OCI-LY7 (cell line): ENCODE measurements around the gene CRHR2. TPM values are rescaled to one million over a fixed set of nuclear protein-coding genes. Genes with fewer than 3 reads are reported as not detected.

Source experiments
- BruUV-seq: library from RNA; stranded (reverse); fragments of 400-500 nt; replicated peaks from 2 replicates; lab custom pipeline; 2021; lab: Mats Ljungman, UMichigan
- CTCF ChIA-PET: fragments of 300-600 bp; sonication (Branson Sonifier 250); formaldehyde crosslinking; loops from one replicate; lab custom pipeline; 2022; ENCODE audit warnings: antibody characterized with exemption; ENCODE audit not compliant: unreplicated experiment; lab: Charles Lee
- POLR2A ChIA-PET: fragments of 300-600 bp; sonication (Branson Sonifier 250); formaldehyde crosslinking; loops from one replicate; lab custom pipeline; 2022; ENCODE audit warnings: antibody characterized with exemption; lab: Charles Lee
- DNase-seq: peaks from one replicate; pipeline ENCODE4 v3.0.0-alpha.2; 2015; ENCODE audit warnings: low spot score
- H2AFZ ChIP-seq: fragments of 200-600 bp; sonication (generic), shearing (Covaris generic); 2 replicates; pipeline ENCODE4 v1.6.1; 2014; ENCODE audit warnings: mild to moderate bottlenecking, antibody characterized with exemption, low read length, moderate library complexity
- H3K27ac ChIP-seq: fragments of 200-600 bp; sonication (generic); 2 replicates; pipeline ENCODE4 v1.5.1; 2014; ENCODE audit warnings: mixed run types, low read depth, mild to moderate bottlenecking, moderate library complexity, low read length, inconsistent platforms; ENCODE audit not compliant: poor library complexity, severe bottlenecking
- H3K36me3 ChIP-seq: fragments of 200-600 bp; sonication (generic); 2 replicates; pipeline ENCODE4 v1.6.1; 2014; ENCODE audit warnings: mild to moderate bottlenecking, antibody characterized with exemption, low read length, moderate library complexity, mixed read lengths; ENCODE audit not compliant: insufficient read depth
- H3K4me1 ChIP-seq: fragments of 200-600 bp; sonication (generic); 2 replicates; pipeline ENCODE4 v1.5.1; 2014; ENCODE audit warnings: mild to moderate bottlenecking, low read length; ENCODE audit not compliant: insufficient read depth, poor library complexity, severe bottlenecking
- H3K4me2 ChIP-seq: fragments of 200-600 bp; sonication (generic); 2 replicates; pipeline ENCODE4 v1.6.1; 2014; ENCODE audit warnings: mild to moderate bottlenecking, low read length
- H3K4me3 ChIP-seq: fragments of 200-600 bp; sonication (generic); 2 replicates; pipeline ENCODE4 v1.5.1; 2014; ENCODE audit warnings: mild to moderate bottlenecking, low read depth, low read length; ENCODE audit not compliant: poor library complexity, severe bottlenecking
- H3K79me2 ChIP-seq: fragments of 200-600 bp; sonication (generic); 2 replicates; pipeline ENCODE4 v1.6.1; 2016; ENCODE audit warnings: low read depth, mild to moderate bottlenecking, low read length, moderate library complexity, mixed read lengths; ENCODE audit not compliant: insufficient read depth
- H3K9me2 ChIP-seq: fragments of 200-600 bp; sonication (generic); 2 replicates; pipeline ENCODE4 v1.6.1; 2016; ENCODE audit warnings: mild to moderate bottlenecking, low read length, mixed read lengths; ENCODE audit not compliant: insufficient read depth
- H3K9me3 ChIP-seq: fragments of 200-600 bp; sonication (generic); 2 replicates; pipeline ENCODE4 v1.6.1; 2014; ENCODE audit warnings: mild to moderate bottlenecking, mixed run types, low read length, mixed read lengths
- H4K20me1 ChIP-seq: fragments of 200-600 bp; sonication (generic); 2 replicates; pipeline ENCODE4 v1.6.1; 2014; ENCODE audit warnings: mild to moderate bottlenecking, antibody characterized with exemption, low read length, moderate library complexity, mixed read lengths; ENCODE audit not compliant: insufficient read depth
- CTCF ChIP-seq: fragments of 200-600 bp; sonication (generic); conservative IDR thresholded peaks from 2 replicates; pipeline ENCODE4 v1.5.1; 2014; ENCODE audit warnings: mild to moderate bottlenecking, antibody characterized with exemption, low read length, moderate library complexity, mixed read lengths
- EZH2phosphoT487 ChIP-seq: fragments of 200-600 bp; sonication (generic); IDR thresholded peaks from 2 replicates; pipeline ENCODE4 v1.6.1; 2018; ENCODE audit warnings: low read depth, borderline replicate concordance, mild to moderate bottlenecking, mixed run types, antibody characterized with exemption, low read length, moderate library complexity, mixed read lengths
- intact Hi-C: fragments of 100-400 bp; cut with micrococcal nuclease; formaldehyde crosslinking; loops from one replicate; pipeline ENCODE4 v1.10.0; 2022; ENCODE audit not compliant: unreplicated experiment
- total RNA-seq, 2 experiments: library from RNA; depleted of rRNA in 1 of 2; stranded (reverse); fragments of >200 nt in 1 of 2; shearing (Covaris generic) in 1 of 2; gene quantifications; 2 replicates each; pipeline ENCODE4 v1.2.3, GENCODE V29; 2014 to 2022

CRHR2 gene
- total RNA-seq, 2 experiments from 2014 or later = not detected

- ChIA-PET POLR2A (interaction anchor here (0.6 kb wide), 1 partner anchor 13 kb away, joined by 3 read pairs; no protein-coding TSS in a partner anchor), CTCF (no interaction called here)
- BruUV-seq = no TSS peak
- no peaks in the 10 kb centered on the region for H3K36me3 ChIP-seq
- H2AFZ ChIP-seq = no peak overlapping the region
- no peak for DNase-seq
- no peak overlapping the region for H3K4me3 ChIP-seq
- no peaks in the 10 kb centered on the region for H3K4me1 ChIP-seq
- no peaks in the 10 kb centered on the region for H4K20me1 ChIP-seq
- no peaks in the 10 kb centered on the region for H3K9me2 ChIP-seq
- H3K4me2 ChIP-seq = no peak overlapping the region
- H3K27ac ChIP-seq = no peak overlapping the region
- TF ChIP-seq EZH2phosphoT487 (no peak), CTCF (no peak)
- H3K79me2 ChIP-seq = no peaks in the 10 kb centered on the region
- no peaks in the 10 kb centered on the region for H3K9me3 ChIP-seq
- intact Hi-C loops = no loop called here
These were observed 10.6 kb upstream of the CRHR2 start for GRCh38 chr7:30692882-30693281.

GRCh38 chr7:30692438-30692837 is 10.2 kb upstream of the CRHR2 start:
- POLR2A ChIA-PET = no interaction called here
- Histone ChIP-seq H3K9me3 (no peaks in the 10 kb centered on the region), H3K4me2 (no peak overlapping the region), H3K79me2 (no peaks in the 10 kb centered on the region), H2AFZ (no peak overlapping the region), H3K36me3 (no peaks in the 10 kb centered on the region), H3K4me1 (no peaks in the 10 kb centered on the region), H3K27ac (no peak overlapping the region), H3K9me2 (no peaks in the 10 kb centered on the region), H3K4me3 (no peak overlapping the region), H4K20me1 (no peaks in the 10 kb centered on the region)
- BruUV-seq = no TSS peak
- CTCF ChIA-PET = no interaction called here
- TF ChIP-seq EZH2phosphoT487 = no peak
- no peak for TF ChIP-seq CTCF
- intact Hi-C loops = no loop called here
- no peak for DNase-seq

- ChIA-PET CTCF (no interaction called here), POLR2A (no interaction called here)
- intact Hi-C loops = no loop called here
- BruUV-seq = no TSS peak
- no peak overlapping the region for H2AFZ ChIP-seq
- no peaks in the 10 kb centered on the region for H4K20me1 ChIP-seq
- TF ChIP-seq CTCF = no peak
- no peaks in the 10 kb centered on the region for H3K4me1 ChIP-seq
- H3K4me2 ChIP-seq = no peak overlapping the region
- no peak overlapping the region for H3K27ac ChIP-seq
- no peaks in the 10 kb centered on the region for H3K36me3 ChIP-seq
- H3K79me2 ChIP-seq = no peaks in the 10 kb centered on the region
- no peak overlapping the region for H3K4me3 ChIP-seq
- H3K9me3 ChIP-seq = no peaks in the 10 kb centered on the region
- DNase-seq = no peak
- H3K9me2 ChIP-seq = no peaks in the 10 kb centered on the region
These were observed 7.8 kb upstream of the CRHR2 start for GRCh38 chr7:30690011-30690410.
